H9 (cell line): ENCODE measurements around the gene TTC39A. TPM values are rescaled to one million over a fixed set of nuclear protein-coding genes. Genes with fewer than 3 reads are reported as not detected.

Source experiments
- DNase-seq: peaks from one replicate; pipeline ENCODE4 v3.0.0-alpha.2; 2017
- H2AFZ ChIP-seq: one replicate; pipeline ENCODE4 v1.6.1; 2013; ENCODE audit warnings: mild to moderate bottlenecking, low read length, control low read depth, moderate library complexity
- H2AK5ac ChIP-seq: 2 replicates; pipeline ENCODE4 v1.6.1; 2013; ENCODE audit warnings: low read length, control low read depth, mixed read lengths; ENCODE audit not compliant: insufficient read length
- H2BK120ac ChIP-seq: one replicate; pipeline ENCODE4 v1.6.1; 2013; ENCODE audit warnings: low read depth, mild to moderate bottlenecking, low read length, control low read depth, inconsistent platforms; ENCODE audit not compliant: poor library complexity, severe bottlenecking
- H2BK12ac ChIP-seq: 2 replicates; pipeline ENCODE4 v1.6.1; 2013; ENCODE audit warnings: low read length, control low read depth, mixed read lengths, low read depth; ENCODE audit not compliant: insufficient read length
- H2BK15ac ChIP-seq: 2 replicates; pipeline ENCODE4 v1.6.1; 2013; ENCODE audit warnings: low read depth, low read length, control low read depth
- H2BK20ac ChIP-seq: one replicate; pipeline ENCODE4 v1.6.1; 2013; ENCODE audit warnings: low read depth, mild to moderate bottlenecking, low read length, control low read depth, inconsistent platforms; ENCODE audit not compliant: poor library complexity, severe bottlenecking
- H2BK5ac ChIP-seq: 2 replicates; pipeline ENCODE4 v1.6.1; 2013; ENCODE audit warnings: low read length, control low read depth, mixed read lengths; ENCODE audit not compliant: insufficient read length
- H3K14ac ChIP-seq: 2 replicates; pipeline ENCODE4 v1.6.1; 2013; ENCODE audit warnings: low read length, control low read depth; ENCODE audit not compliant: insufficient read depth
- H3K18ac ChIP-seq: 2 replicates; pipeline ENCODE4 v1.6.1; 2013; ENCODE audit warnings: low read depth, mild to moderate bottlenecking, mixed read lengths, low read length, control low read depth; ENCODE audit not compliant: insufficient read length
- H3K23ac ChIP-seq: 2 replicates; pipeline ENCODE4 v1.6.1; 2013; ENCODE audit warnings: low read length, control low read depth, mixed read lengths, low read depth; ENCODE audit not compliant: insufficient read length
- H3K23me2 ChIP-seq: 2 replicates; pipeline ENCODE4 v1.6.1; 2013; ENCODE audit warnings: low read depth, mild to moderate bottlenecking, mixed read lengths, low read length, control low read depth; ENCODE audit not compliant: insufficient read length, poor library complexity, severe bottlenecking
- H3K27ac ChIP-seq: 2 replicates; pipeline ENCODE4 v1.5.1; 2013; ENCODE audit warnings: low read length, control low read depth, mixed read lengths, low read depth; ENCODE audit not compliant: insufficient read length
- H3K27me3 ChIP-seq: 2 replicates; pipeline ENCODE4 v1.6.1; 2013; ENCODE audit warnings: low read length, control low read depth, inconsistent platforms; ENCODE audit not compliant: insufficient read depth
- H3K4ac ChIP-seq: 2 replicates; pipeline ENCODE4 v1.6.1; 2013; ENCODE audit warnings: low read depth, mild to moderate bottlenecking, control low read depth, inconsistent platforms, low read length, moderate library complexity
- H3K4me1 ChIP-seq: 2 replicates; pipeline ENCODE4 v1.6.1; 2013; ENCODE audit warnings: low read length, control low read depth, inconsistent platforms; ENCODE audit not compliant: insufficient read depth
- H3K4me2 ChIP-seq: 2 replicates; pipeline ENCODE4 v1.6.1; 2013; ENCODE audit warnings: low read length, control low read depth, mixed read lengths; ENCODE audit not compliant: insufficient read length, insufficient read depth
- H3K56ac ChIP-seq: 2 replicates; pipeline ENCODE4 v1.6.1; 2013; ENCODE audit warnings: low read depth, mild to moderate bottlenecking, mixed read lengths, low read length, control low read depth; ENCODE audit not compliant: insufficient read length
- H3K79me1 ChIP-seq: 2 replicates; pipeline ENCODE4 v1.6.1; 2013; ENCODE audit warnings: low read depth, mild to moderate bottlenecking, moderate library complexity, low read length, control low read depth, inconsistent platforms; ENCODE audit not compliant: insufficient read depth, poor library complexity, severe bottlenecking
- H3K79me2 ChIP-seq: 2 replicates; pipeline ENCODE4 v1.6.1; 2013; ENCODE audit warnings: low read length, control low read depth, inconsistent platforms; ENCODE audit not compliant: insufficient read depth
- H3K9ac ChIP-seq: 2 replicates; pipeline ENCODE4 v1.6.1; 2013; ENCODE audit warnings: low read length, control low read depth, mixed read lengths; ENCODE audit not compliant: insufficient read length; ENCODE audit errors: extremely low read depth
- H3K9me3 ChIP-seq: one replicate; pipeline ENCODE4 v1.6.1; 2013; ENCODE audit warnings: low read depth, low read length, inconsistent platforms; ENCODE audit not compliant: control insufficient read depth
- H3T11ph ChIP-seq: one replicate; pipeline ENCODE4 v1.6.1; 2013; ENCODE audit warnings: mild to moderate bottlenecking, low read length, control low read depth, inconsistent platforms
- H4K20me1 ChIP-seq: one replicate; pipeline ENCODE4 v1.6.1; 2013; ENCODE audit not compliant: control insufficient read depth, insufficient read length, insufficient read depth
- H4K5ac ChIP-seq: 2 replicates; pipeline ENCODE4 v1.6.1; 2013; ENCODE audit warnings: low read depth, mild to moderate bottlenecking, mixed read lengths, low read length, control low read depth; ENCODE audit not compliant: insufficient read length
- H4K8ac ChIP-seq: replicated peaks from 2 replicates; pipeline ENCODE4 v1.6.1; 2013; ENCODE audit warnings: low read length, control low read depth, mixed read lengths, low read depth; ENCODE audit not compliant: insufficient read length
- H4K91ac ChIP-seq: 2 replicates; pipeline ENCODE4 v1.6.1; 2013; ENCODE audit warnings: low read depth, mild to moderate bottlenecking, moderate library complexity, mixed read lengths, low read length, control low read depth; ENCODE audit not compliant: insufficient read length
- H3K27ac Mint-ChIP-seq, 3 experiments: 2 replicates in 2 of 3; 3 replicates in 1 of 3; pipeline ENCODE4 v1.8.0; 2020 to 2021; ENCODE audit warnings: mixed read lengths in 3 of 3, mild to moderate bottlenecking in 1 of 3, moderate library complexity in 1 of 3
- H3K27me3 Mint-ChIP-seq: 2 replicates; pipeline ENCODE4 v1.8.0; 2021; ENCODE audit warnings: low read depth, mild to moderate bottlenecking, moderate library complexity, mixed read lengths
- H3K36me3 Mint-ChIP-seq, 3 experiments: 2 replicates in 2 of 3; 3 replicates in 1 of 3; pipeline ENCODE4 v1.8.0; 2020 to 2021; ENCODE audit warnings: low read depth in 3 of 3, mixed read lengths in 3 of 3; ENCODE audit not compliant: insufficient read depth in 1 of 3
- H3K4me1 Mint-ChIP-seq, 2 experiments: 2 replicates each; pipeline ENCODE4 v1.8.0; 2020; ENCODE audit warnings: mixed read lengths in 2 of 2
- H3K4me3 Mint-ChIP-seq, 2 experiments: 2 replicates in 1 of 2; 3 replicates in 1 of 2; pipeline ENCODE4 v1.8.0; 2020 to 2021; ENCODE audit warnings: mild to moderate bottlenecking in 2 of 2, mixed read lengths in 2 of 2, moderate library complexity in 1 of 2
- H3K9me3 Mint-ChIP-seq, 2 experiments: 2 replicates in 1 of 2; 3 replicates in 1 of 2; pipeline ENCODE4 v1.8.0; 2020; ENCODE audit warnings: mild to moderate bottlenecking in 2 of 2, mixed read lengths in 2 of 2, moderate library complexity in 1 of 2
- CTCF ChIP-seq: fragments of 200-600 bp; sonication (generic); conservative IDR thresholded peaks from 3 replicates; pipeline ENCODE4 v1.8.0; 2021; ENCODE audit warnings: antibody characterized with exemption, mild to moderate bottlenecking
- WGBS: extraction: QIAGEN DNeasy Blood & Tissue Kit; methylation state at CpG from one replicate; pipeline ENCODE4 v1.1.7; 2013; ENCODE audit warnings: missing lambda C conversion rate, low lambda C conversion rate, mixed read lengths; ENCODE audit not compliant: insufficient read length; ENCODE audit errors: extremely low coverage; 5-methylcytosine and 5-hydroxymethylcytosine counted together
- total RNA-seq: library from RNA; stranded (reverse); gene quantifications from 2 replicates; pipeline ENCODE4 v1.2.1, GENCODE V29; 2021

Gene TTC39A
- total RNA-seq, 1 experiment from 2014 or later = 7.7 TPM

GRCh38 chr1:51322417-51323101, 7.8 kb downstream of the TTC39A start:
- no peak overlapping the region for H4K5ac ChIP-seq
- H4K91ac ChIP-seq = no peak overlapping the region
- H3K9ac ChIP-seq = no peak overlapping the region
- no peaks in the 10 kb centered on the region for H3K9me3 ChIP-seq
- H3K79me1 ChIP-seq = no peaks in the 10 kb centered on the region
- no peak overlapping the region for H3K23ac ChIP-seq
- H3K4me2 ChIP-seq = no peak overlapping the region
- no peak overlapping the region for H2BK15ac ChIP-seq
- Mint-ChIP-seq H3K4me3 (no peak overlapping the region), H3K4me1 (peaks cover 16 to 29% of the 10 kb centered on the region in 2 experiments), H3K9me3 (no peaks in the 10 kb centered on the region), H3K36me3 (no peaks in the 10 kb centered on the region), H3K27ac (no peak overlapping the region), H3K27me3 (peaks cover 6% of the 10 kb centered on the region; the same call in 1 of the 2 replicates)
- H3K18ac ChIP-seq = no peak overlapping the region
- no peak overlapping the region for H4K8ac ChIP-seq
- H3K56ac ChIP-seq = no peak overlapping the region
- H2BK120ac ChIP-seq = no peak overlapping the region
- no peak overlapping the region for H3K27ac ChIP-seq
- H2AFZ ChIP-seq = no peak overlapping the region
- H3K23me2 ChIP-seq = no peaks in the 10 kb centered on the region
- H3K79me2 ChIP-seq = no peaks in the 10 kb centered on the region
- no peak overlapping the region for H2AK5ac ChIP-seq
- H3K14ac ChIP-seq = no peak overlapping the region
- no peaks in the 10 kb centered on the region for H3K27me3 ChIP-seq
- TF ChIP-seq CTCF = no peak
- no peak overlapping the region for H2BK12ac ChIP-seq
- H3K4ac ChIP-seq = no peak overlapping the region
- WGBS = no CpG with 5 or more reads among the region's 4 CpGs
- H4K20me1 ChIP-seq = no peaks in the 10 kb centered on the region
- no peaks in the 10 kb centered on the region for H3K4me1 ChIP-seq
- DNase-seq = no peak
- H3T11ph ChIP-seq = no peak overlapping the region
- no peak overlapping the region for H2BK20ac ChIP-seq
- H2BK5ac ChIP-seq = no peak overlapping the region
